C1 segment of cervical spinal cord (tissue), 14 donors: Measurements from ENCODE around the gene VAV1.

Source experiments
- DNase-seq, 14 donors: peaks; one replicate each; lab custom pipeline; 2025; lab: John Stamatoyannopoulos, UW

VAV1 gene, protein sequence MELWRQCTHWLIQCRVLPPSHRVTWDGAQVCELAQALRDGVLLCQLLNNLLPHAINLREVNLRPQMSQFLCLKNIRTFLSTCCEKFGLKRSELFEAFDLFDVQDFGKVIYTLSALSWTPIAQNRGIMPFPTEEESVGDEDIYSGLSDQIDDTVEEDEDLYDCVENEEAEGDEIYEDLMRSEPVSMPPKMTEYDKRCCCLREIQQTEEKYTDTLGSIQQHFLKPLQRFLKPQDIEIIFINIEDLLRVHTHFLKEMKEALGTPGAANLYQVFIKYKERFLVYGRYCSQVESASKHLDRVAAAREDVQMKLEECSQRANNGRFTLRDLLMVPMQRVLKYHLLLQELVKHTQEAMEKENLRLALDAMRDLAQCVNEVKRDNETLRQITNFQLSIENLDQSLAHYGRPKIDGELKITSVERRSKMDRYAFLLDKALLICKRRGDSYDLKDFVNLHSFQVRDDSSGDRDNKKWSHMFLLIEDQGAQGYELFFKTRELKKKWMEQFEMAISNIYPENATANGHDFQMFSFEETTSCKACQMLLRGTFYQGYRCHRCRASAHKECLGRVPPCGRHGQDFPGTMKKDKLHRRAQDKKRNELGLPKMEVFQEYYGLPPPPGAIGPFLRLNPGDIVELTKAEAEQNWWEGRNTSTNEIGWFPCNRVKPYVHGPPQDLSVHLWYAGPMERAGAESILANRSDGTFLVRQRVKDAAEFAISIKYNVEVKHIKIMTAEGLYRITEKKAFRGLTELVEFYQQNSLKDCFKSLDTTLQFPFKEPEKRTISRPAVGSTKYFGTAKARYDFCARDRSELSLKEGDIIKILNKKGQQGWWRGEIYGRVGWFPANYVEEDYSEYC

DNA sequence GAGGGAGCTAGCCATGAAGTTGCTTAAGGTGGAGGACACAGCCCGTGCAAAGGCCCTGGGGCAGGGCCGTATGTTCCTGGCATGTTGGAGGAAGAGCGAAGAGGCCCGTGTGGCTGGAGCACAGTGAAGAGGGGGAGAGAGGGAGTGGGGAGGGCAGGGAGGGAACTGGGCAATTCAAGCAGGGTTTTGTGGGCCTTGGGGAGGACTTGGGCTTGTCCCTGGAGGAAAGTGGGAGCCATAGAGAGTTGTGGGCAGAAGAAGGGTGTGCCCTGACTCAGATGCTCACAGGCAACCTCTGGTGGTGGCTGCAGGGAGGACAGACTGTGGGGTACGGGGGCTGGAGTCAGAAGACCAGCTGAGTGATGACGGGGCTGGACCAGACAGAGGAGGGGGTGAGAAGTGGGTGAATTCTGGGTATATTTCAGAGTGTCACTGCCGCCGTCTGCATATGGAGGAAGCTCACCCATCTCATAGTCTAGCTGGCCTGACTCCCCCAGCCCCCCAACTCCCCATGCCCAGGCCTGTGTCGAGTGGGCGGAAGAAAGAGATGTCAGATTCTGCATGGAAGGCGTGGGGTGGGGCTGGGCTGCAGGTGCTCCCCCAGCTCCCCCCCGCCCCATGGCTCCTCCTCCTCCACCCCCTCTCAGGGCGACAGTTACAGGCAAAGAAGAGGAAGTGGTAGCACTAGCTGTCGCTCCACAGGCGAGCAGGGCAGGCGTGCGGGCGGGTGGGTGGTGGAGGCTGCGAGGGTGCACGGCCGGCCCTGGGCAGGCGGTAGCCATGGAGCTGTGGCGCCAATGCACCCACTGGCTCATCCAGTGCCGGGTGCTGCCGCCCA is at the start of gene VAV1:
VAV1 (plus strand) TSS at position 681 of the 838 bp plus-strand sequence; CDS start at position 781, 100 bp downstream.
- DNase-seq: peak in 8 of 14 donors; percentile 14 to 52 (median 32)

DNA sequence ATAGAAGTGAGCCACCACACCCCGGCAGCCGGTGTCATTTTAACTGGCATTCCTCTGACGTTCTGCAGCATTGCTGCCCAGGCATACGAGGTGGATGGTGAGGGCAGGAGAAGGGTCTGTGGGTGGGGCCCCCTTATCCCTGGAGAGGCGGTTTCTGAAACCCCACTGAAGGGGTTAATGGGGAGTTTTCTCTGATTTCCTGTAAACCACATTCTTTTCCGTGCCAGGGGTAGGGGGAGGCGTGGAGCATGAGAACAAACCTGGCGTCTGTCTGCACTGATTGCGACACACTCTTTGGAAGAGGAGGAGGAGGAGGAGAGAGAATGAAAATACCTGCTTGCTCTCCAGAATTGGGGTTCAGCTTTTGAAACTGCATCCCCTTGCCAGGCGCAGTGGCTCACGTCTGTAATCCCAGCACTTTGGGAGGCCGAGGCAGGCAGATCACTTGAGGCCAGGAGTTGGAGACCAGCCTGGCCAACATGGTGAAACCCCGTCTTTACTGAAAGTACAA is 49.3 kb upstream of the VAV1 start:
- peak in 2 of 14 donors; percentile 9 to 24 for DNase-seq

DNA sequence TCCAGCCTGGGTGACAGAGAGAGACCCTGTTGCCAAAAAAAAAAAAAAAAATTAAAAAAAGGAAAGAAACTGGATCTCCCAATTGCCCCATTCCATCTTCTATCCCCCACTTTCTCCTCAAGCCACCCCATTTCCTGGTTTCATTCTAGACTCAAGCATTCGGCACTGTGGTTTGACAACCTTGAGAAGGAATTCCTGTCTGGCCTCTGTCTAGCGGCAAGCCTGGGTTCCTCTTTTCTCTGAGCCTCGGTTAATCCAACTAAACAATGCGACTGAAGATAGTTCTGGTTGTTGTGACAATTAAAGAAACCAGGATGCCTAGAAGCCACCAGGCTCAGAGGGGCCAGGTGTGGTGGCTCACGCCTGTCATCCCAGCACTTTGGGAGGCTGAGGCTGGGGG is 48.8 kb upstream of the VAV1 start:
- DNase-seq: peak in 1 of 14 donors; percentile 10

DNA sequence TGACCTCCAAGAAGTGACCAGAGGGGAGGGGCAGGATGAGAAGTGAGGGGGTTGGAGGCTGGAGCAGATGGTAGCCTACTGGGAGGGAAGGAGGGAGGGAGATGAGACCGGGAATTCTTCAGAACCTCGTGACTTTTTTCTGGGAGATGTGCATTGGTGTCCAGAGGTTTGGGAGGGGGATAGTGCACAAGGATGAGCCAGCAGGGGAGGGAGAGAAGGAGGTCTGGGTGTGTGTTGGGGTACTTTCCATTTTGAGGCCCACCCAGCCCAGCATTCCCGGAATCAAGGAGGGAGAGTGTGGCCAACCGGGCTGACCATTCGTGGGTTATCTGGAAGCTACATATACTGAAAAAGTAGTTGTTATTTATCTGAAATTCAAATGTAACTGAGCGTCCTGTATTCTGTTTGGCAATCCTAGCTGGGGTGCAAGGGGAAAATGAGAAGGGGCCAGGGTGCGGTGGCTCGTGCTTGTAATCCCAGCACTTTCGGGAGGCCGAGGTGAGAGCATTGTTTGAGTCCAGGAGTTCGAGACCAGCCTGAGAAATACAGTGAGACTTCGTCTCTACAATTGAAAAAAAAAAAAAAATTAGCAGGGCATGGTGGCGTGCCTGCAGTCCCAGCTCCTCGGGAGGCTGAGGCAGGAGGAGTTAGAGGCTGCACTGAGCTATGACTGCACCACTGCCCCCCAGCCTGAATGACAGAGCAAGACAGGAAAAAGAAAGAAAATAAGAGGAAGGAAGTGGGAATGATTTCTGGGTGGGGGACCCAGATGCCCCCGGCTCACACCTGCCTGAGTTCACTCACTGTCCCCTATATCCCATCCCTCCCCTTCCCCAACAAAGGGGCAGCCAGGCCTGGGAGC is 47.6 kb upstream of the VAV1 start:
- no peak for DNase-seq

DNA sequence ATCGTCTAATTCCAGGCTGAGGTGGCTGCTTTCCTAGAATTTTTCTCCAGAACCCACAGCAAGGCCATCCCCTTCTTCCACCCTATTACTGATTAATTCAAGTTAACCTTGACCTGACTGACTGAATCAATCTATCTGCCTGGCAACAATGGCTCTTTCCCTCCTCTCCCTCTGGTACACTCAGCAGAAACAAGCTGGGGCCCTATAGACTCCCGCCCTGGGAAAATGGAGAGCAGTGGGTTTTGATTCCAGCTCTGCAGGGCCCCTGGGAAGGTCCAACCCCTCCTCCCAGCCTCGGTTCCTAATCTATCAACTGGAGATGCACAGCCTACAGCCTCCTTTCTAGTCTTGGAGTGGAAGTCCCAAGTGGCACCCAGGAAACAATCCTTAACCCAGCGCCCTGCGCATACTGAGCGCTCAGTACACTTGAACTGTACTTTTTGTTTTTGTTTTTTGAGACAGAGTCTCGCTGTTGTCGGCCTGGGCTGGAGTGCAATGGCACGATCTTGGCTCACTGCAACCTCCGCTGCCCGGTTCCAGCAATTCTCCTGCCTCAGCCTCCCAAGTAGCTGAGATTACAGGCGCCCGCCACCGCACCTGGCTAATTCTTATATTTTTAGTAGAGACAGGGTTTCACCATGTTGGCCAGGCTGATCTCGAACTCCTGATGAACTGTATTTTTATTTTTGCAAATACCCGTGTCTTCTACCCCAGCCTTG is 46.8 kb upstream of the VAV1 start:
- DNase-seq: no peak

DNA sequence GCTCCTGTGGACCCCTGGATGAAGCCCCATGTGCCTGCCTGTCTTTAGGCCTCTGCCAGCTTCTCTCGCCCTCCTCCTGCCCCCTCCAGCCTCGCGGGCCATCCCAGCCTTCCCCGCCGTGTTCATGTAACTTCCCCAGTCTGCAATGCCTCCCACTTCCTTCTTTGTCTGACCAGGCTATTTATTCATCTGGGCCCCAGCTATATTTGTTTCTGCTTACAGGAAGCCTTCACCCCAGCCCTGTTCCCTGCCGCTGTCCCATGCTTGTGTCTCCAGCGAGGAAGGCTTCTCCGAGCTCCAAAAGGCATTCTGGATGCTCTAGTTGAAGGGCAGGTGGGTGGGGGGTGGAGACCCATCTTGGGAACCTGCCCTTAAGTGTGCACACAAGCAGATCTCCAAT is 44.2 kb upstream of the VAV1 start:
- DNase-seq: peak in 8 of 14 donors; percentile 6 to 63 (median 32)

DNA sequence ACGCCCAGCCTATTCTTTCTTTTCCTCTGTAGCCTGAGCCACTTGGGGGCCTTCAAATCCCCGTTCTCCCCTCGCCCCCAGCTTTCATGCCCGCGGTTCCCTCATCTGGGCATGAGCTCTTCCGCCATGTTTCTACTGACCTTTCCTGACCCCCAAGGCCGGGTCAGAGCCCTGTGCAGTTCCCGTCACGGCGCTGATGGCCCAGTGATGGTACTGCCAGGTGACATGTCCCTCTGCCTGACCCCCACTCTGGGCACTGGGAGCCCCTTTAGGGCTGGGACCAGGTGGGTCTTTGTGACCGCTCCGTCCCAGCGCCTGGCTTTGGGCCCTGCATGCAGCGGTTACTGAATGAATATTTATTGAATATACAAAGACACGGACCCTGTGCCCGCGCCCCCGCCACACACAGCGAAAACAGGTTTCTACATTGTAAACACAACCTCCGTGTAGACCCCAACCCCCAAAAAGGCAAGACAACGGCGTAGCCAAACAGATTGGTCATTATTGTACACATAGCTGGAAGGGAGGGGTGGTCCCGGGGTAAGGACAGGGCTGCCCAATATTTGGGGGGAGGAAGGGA is 42.8 kb upstream of the VAV1 start:
- DNase-seq: no peak

DNA sequence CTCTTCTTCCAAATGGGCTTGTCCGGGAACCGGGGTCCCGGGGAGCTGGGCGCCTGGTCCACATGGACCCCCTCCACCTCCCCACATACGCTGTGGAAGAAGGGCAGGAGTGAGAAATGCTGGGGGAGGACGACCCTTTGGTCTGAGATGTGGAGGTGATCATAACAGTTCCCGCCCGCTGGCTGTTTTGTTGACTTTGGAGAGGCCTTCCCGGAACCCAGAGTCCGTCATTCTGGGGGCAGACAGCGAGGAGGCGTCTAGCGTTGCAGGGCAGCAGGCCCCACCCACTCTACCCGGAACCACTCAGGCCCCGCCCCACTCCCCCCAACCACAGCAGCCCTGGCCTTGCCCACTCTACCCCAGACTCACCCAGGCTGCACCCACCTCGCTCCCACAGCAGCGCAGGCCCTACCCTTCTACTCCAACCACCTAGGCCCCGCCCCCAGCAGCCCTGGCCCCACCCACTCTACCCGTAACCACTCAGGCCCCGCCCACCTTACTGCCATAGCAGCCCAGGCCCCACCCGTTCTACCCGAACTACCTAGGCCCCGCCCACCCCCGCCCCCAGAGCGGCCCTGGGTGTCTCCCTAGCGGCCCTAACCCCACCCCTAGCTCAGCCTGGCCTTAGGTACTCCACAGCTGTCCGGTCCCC is 42.2 kb upstream of the VAV1 start:
- DNase-seq: peak in 10 of 14 donors; percentile 20 to 72 (median 53)

DNA sequence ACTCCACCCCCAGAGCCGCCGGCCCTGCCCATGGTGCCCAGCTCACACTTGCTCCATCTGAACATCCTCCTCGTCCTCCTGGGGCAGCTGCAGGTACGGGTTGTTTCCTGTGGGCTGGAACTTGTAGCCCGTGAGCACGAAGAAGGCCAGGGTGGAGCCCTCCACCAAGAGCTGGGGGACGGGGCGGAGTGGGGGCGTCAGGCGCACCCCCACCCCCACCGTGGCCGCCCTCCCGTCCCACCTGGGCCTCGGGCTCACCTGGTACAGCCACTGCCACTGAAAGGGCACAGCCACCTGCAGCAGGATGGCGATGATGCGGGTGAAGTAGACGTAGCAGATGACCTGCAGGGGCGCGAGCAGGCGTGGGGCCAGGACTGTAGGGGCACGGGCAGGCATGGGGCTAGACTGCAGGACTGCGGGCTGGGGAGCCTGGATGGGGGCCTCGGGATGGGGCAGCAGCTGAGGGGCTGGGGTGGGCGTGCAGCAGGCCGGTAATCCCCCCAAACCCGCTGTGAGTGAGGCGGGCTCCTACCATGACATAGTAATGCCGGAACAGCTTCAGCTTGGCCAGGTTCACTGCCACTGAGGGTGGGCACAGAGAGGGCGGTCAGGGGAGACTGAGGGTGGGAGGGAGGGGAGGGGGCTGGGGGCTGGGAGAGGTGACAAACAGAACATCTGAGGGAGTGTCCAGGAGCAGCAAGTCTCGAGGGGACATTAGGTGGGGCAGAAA is 41.4 kb upstream of the VAV1 start:
- DNase-seq: no peak

DNA sequence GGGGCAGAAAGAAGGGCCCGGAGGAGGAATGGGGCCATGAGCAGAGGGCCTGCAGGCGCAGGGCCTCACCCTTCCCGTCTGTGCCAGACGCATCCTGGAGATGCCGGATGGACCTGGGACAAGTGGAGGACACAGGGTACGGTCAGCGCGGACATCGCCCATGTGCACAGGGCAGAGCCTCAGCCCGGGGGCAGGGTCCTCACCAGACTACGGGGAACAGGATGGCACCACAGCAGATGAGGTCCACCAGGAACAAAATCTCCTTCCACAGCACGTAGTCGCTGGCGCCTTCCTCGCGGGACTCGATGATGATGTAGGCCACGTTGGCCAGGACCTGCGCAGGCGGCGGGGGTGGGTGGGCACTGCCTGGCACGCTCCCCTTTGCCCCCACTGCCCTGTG is 40.7 kb upstream of the VAV1 start:
- no peak for DNase-seq

DNA sequence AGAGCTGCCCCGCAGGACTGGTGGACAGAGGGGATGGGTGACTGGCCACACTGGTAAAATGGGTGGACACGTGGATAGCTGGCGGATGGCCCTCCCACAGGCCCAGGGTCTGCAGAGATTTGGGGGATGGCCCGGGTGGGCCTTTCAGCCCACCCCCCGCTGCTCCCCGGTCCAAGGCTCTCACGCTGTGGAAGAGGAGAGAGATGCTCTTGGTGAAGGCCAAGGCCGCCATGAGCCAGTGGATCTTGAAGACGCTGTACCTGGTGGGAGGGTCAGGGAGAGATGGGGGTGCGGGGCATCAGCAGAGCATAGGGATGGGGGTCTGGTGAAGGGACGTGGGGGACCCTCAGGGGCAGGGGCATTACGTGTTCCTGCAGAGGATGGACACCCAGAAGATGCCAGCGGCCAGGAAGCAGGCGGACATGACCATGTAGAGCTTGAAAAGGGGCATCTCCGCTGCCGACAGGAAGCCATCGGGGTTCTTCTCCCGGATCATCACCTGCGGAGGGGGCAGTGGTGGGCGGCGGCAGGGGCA is 39.6 kb upstream of the VAV1 start:
- no peak for DNase-seq

DNA sequence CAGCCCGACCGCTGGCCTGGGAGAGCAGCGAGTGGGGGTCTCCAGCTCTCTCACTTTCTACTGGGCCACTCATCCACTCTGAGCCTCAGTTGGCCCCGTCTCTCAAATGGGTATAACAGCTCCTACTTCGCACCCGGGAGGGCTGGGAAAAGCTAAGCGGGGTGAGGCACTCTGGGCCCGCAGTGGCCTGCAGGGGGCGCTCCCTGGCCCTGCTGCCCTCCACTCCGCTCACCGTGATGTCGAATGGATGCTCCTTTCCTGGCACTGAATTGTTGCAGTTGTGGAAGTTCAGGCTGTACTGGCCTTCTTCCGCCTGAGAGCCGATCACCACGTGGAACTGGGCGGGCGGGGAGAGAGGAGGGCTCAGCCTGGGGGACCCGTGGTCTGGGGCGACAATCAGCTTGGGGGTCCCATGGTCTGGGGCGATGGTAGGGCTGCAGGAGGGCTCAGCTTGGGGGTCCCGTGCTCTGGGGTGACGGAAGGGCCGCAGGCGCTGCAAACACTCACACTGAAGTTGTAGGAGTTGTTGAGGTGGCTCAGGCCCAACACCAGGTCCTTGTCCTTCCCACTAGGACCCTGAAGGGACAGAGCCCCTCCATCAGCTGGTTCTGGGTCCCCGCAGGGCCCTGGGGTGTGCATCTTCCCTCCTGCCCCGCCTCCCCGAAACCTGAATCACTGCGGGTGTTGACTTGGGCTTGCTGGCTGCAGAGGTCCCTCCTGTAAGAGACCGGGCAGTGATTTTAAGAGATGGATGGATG is 39.0 kb upstream of the VAV1 start:
- DNase-seq: no peak

DNA sequence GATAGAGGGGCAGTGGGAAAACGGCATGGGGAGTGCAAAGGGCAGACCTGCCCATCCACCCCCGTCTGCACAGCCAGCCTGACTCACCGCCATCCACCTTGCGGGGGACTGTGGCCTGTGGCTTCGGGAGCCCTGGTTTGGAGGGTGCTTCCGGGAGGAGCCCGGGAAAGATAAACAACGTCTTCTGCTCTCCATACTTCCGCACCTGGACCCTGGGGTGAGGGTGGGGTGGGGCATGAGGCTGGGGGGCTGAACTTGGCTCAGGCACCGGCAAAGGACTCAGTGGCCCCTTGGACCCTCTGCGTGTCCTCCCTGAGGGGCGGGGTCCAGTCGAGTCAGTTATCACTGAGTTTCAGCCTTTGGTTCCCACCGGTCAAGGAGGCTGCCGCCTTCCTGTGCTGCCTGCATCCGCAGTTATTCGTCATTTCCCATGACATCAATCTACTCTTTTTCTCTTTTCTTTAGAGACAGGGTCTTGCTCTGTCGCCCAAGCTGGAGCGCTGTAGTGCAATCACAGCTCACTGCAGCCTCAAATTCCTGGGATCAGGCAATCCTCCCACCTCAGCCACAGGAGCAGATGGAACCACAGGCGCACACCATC is 38.3 kb upstream of the VAV1 start:
- no peak for DNase-seq

DNA sequence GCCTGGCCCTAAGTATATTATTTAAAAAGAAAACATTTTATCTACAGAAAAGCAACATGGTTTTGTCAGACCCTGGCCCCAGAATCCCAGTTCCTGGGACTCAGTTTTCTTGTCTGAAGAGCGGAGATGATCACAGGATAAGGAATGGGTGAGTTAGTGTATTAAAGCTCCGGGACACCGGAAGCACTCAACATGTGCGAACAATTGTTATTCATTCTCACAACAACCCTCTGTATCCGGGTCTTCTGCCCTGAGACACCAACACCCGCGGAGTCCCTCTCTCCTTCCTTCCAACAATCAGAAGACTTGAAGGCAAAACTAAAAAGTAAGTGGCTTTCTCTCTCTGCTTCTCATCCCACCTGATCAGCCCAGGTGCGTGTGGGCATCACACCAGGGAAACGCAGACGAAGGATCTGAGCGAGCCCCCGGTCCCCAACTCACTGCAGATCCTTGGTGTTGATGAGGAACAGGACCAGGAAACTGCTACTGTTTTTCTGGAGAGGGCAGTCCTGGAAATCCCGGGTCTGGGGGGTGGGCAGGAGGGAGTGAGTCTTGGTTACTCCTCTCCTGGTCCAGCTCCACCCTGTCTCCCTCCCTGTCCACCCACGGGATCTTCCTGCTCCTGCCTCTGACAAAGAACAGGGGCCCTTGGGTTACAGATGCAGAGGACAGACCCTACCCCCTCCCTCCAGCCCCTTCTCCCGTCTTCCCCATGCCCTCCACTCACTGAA is 37.2 kb upstream of the VAV1 start:
- peak in 1 of 14 donors; percentile 8 for DNase-seq

DNA sequence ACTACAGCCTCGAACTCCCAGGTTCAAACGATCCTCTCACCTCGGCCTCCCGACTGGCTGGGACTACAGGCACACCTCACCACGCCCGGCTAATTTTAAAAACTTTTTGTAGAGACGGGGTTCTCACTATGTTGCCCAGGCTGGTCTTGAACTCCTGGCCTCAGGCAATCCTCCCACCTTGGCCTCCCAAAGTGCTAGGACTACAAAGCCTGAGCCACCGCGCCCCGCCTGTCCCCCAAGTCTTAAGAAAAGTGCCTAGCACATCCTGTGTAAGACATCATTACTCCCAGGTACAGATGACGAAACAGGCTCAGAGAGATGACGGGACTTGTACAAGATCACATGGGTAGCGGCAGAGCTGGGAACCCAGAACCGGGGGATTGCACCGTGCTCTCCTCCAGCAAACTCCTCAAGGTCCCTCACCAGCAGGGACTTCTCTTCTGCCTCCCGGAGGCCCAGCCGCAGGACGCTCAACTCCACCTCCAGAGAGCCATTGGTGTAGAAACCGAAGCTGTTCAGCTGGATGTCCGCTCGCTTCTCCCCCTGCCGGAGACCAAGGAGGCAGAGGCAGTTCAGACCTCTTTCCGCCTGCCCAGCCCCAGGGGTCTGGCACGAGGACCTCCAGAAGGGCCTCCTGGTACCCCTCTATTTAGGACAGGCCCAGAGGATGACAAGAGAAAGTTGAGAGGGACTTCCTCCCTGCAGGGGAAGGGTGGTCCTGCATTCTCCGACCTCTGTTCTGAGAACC is 36.2 kb upstream of the VAV1 start:
- DNase-seq: peak in 11 of 14 donors; percentile 26 to 76 (median 54)
